ENCODE results near the gene DHRSX.
"Not testable (repeated sequence)": the region's sequence is repeated elsewhere in the genome, so short reads cannot be mapped to it uniquely, and the experiment has no call there.

DHRSX gene

GRCh38 chrX:2350036-2350435, 150.7 kb downstream of the DHRSX start:
- DNase-seq (ENCODE audit: low spot score): not testable (repeated sequence)

GRCh38 chrX:2348211-2348610, 152.6 kb downstream of the DHRSX start:
- DNase-seq (ENCODE audit: low spot score): no peak

GRCh38 chrX:2346158-2346557, 154.6 kb downstream of the DHRSX start:
- no peak for DNase-seq (ENCODE audit: low spot score)

- no peak for DNase-seq (ENCODE audit: low spot score)
Measured at GRCh38 chrX:2345562-2345961, 155.2 kb downstream of the DHRSX start.

- DNase-seq (ENCODE audit: low spot score): no peak
Measured at GRCh38 chrX:2343413-2343812, 157.4 kb downstream of the DHRSX start.

- DNase-seq (ENCODE audit: low spot score): no peak
Measured at GRCh38 chrX:2342874-2343273, 157.9 kb downstream of the DHRSX start.

- DNase-seq (ENCODE audit: low spot score): no peak
Measured at GRCh38 chrX:2342281-2342688, 158.5 kb downstream of the DHRSX start.

GRCh38 chrX:2340991-2341390, 159.8 kb downstream of the DHRSX start:
- DNase-seq (ENCODE audit: low spot score): no peak

- DNase-seq (ENCODE audit: low spot score): no peak
Measured at GRCh38 chrX:2336181-2336580, 164.6 kb downstream of the DHRSX start.

- no peak for DNase-seq (ENCODE audit: low spot score)
Measured at GRCh38 chrX:2334237-2334636, 166.5 kb downstream of the DHRSX start.

- DNase-seq (ENCODE audit: low spot score): no peak
Measured at GRCh38 chrX:2332252-2332651, 168.5 kb downstream of the DHRSX start.

GRCh38 chrX:2330910-2331309, 169.9 kb downstream of the DHRSX start:
- DNase-seq (ENCODE audit: low spot score): no peak

- DNase-seq (ENCODE audit: low spot score): no peak
Measured at GRCh38 chrX:2330487-2330886, 170.3 kb downstream of the DHRSX start.

- no peak for DNase-seq (ENCODE audit: low spot score)
Measured at GRCh38 chrX:2327423-2327822, 173.4 kb downstream of the DHRSX start.

GRCh38 chrX:2325076-2325784, 175.5 kb downstream of the DHRSX start:
- peak; percentile 79 for DNase-seq (ENCODE audit: low spot score)

GRCh38 chrX:2324151-2324550, 176.6 kb downstream of the DHRSX start:
- DNase-seq (ENCODE audit: low spot score): peak; percentile 31

- no peak for DNase-seq (ENCODE audit: low spot score)
Measured at GRCh38 chrX:2321411-2321810, 179.4 kb downstream of the DHRSX start.

GRCh38 chrX:2320580-2321327, 180.0 kb downstream of the DHRSX start:
- peak; percentile 21 for DNase-seq (ENCODE audit: low spot score)

- no peak for DNase-seq (ENCODE audit: low spot score)
Measured at GRCh38 chrX:2320089-2320488, 180.7 kb downstream of the DHRSX start.

- DNase-seq (ENCODE audit: low spot score): no peak
Measured at GRCh38 chrX:2318371-2318770, 182.4 kb downstream of the DHRSX start.

GRCh38 chrX:2317527-2318055, 183.2 kb downstream of the DHRSX start:
- DNase-seq (ENCODE audit: low spot score): no peak

GRCh38 chrX:2316534-2316933, 184.2 kb downstream of the DHRSX start:
- no peak for DNase-seq (ENCODE audit: low spot score)

- no peak for DNase-seq (ENCODE audit: low spot score)
Measured at GRCh38 chrX:2315434-2315833, 185.3 kb downstream of the DHRSX start.
